Coronary artery (tissue), 2 donors: ENCODE data around the gene FBLN1.
A peak's percentile ranks its signal among the peaks of the same experiment; 100 is the strongest.

Experiments used
- DNase-seq: peaks from one replicate; pipeline ENCODE4 v3.0.0-alpha.2; 2017; ENCODE audit warnings: low spot score
- H3K27ac ChIP-seq, 2 donors: fragments of 200-600 bp; sonication (generic); one replicate each; pipeline ENCODE4 v1.5.1; 2016 to 2019
- H3K4me3 ChIP-seq: fragments of 200-600 bp; sonication (generic); 2 replicates; pipeline ENCODE4 v1.5.1; 2016; ENCODE audit warnings: mild to moderate bottlenecking, moderate library complexity
- TF ChIP-seq, protein P1 (sequence below): fragments of 200-600 bp; sonication (generic); IDR thresholded peaks from one replicate; pipeline ENCODE4 v1.5.1; 2019; ENCODE audit warnings: antibody characterized with exemption

Gene FBLN1

DNA sequence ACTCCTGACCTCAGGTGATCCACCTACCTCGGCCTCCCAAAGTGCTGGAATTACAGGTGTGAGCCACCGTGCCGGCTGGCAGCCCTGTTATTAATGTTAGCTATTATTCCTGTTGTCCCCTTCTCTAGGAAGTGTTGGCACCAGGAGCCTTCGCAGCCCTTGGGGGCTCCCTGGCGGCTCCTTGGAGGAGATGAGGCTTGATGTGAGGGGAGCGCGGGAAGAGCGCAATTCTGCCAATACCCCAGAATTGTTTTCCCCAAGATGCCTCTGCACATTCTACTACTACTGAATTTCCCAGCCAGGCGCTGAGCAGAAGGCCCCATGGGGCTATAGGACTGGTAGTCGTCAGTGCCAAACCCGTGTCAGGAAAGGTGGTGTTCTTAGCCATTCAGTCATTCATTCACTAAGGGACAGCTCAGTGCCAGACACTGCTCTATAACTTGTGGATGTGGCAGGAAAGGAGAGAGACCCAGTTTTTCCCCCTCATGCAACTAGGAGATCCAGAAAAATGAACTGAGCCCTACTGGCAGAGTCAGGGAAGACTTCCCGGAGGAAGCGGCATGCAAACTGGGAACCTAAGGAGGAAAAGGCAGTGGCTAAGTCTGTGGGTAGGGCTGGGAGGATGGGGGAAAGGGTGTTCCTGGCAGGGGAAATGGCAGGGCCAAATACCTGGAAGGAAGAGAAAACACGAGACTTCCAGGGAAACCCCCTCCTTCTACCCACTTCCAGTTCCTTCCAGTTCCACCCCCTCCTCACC, 3.5 kb downstream of the FBLN1 start:
- peak overlapping the region; percentile 78 for H3K4me3 ChIP-seq
- TF ChIP-seq, protein P1, sequence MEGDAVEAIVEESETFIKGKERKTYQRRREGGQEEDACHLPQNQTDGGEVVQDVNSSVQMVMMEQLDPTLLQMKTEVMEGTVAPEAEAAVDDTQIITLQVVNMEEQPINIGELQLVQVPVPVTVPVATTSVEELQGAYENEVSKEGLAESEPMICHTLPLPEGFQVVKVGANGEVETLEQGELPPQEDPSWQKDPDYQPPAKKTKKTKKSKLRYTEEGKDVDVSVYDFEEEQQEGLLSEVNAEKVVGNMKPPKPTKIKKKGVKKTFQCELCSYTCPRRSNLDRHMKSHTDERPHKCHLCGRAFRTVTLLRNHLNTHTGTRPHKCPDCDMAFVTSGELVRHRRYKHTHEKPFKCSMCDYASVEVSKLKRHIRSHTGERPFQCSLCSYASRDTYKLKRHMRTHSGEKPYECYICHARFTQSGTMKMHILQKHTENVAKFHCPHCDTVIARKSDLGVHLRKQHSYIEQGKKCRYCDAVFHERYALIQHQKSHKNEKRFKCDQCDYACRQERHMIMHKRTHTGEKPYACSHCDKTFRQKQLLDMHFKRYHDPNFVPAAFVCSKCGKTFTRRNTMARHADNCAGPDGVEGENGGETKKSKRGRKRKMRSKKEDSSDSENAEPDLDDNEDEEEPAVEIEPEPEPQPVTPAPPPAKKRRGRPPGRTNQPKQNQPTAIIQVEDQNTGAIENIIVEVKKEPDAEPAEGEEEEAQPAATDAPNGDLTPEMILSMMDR: no peak
- H3K27ac ChIP-seq: peak overlapping the region in 1 of 2 donors; percentile 48
- no peak for DNase-seq

DNA sequence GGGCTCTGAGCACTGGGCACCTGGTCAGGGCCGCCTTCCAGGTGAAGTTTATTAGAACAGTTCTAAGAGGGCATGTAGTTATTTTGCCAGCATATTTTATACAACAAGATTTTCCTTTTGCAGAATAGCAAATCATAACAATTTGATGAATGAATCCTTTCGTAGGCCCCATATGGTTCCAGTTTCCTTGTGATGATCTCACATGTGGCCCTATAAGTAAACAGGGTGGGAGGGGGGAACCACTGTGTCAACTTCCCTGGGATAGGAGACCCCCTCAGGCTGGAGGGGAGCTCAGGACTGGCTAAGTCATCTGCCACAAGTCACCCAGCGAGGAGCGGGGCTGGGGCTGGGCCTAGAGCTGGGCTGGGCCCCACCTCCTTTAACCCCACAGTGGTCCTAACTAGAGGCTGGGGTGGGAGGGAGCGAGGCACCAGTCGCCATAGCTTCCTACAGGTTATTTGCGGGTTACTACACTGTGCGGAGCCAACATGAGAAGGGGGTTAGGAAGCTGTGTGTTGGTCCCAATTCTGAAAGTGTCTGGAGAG, 4.2 kb downstream of the FBLN1 start:
- TF ChIP-seq, protein P1: no peak
- DNase-seq: no peak
- peak overlapping the region in 1 of 2 donors; percentile 48 for H3K27ac ChIP-seq
- H3K4me3 ChIP-seq: peak overlapping the region; percentile 78

DNA sequence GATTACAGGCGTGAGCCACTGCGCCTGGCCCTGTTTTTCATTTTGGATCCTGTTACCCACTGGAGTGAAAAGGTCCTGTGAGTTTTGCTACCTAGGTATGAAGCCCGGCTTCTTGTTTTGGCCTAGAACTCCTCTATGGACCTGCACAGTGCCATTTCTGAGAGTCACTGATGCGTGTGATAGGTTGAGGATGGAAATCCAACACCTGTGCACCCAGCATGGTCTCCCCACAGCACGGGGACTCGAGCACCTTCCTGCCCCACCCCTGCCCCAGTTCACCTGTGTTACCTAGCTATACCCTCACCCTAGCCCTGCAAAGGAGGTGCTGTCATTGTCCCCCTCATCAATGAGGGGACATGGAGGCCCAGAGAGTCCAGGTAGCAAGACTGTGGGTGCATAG, 5.1 kb downstream of the FBLN1 start:
- H3K4me3 ChIP-seq: peak overlapping the region; percentile 78
- TF ChIP-seq, protein P1: no peak
- no peak for DNase-seq
- H3K27ac ChIP-seq: no peak overlapping the region

DNA sequence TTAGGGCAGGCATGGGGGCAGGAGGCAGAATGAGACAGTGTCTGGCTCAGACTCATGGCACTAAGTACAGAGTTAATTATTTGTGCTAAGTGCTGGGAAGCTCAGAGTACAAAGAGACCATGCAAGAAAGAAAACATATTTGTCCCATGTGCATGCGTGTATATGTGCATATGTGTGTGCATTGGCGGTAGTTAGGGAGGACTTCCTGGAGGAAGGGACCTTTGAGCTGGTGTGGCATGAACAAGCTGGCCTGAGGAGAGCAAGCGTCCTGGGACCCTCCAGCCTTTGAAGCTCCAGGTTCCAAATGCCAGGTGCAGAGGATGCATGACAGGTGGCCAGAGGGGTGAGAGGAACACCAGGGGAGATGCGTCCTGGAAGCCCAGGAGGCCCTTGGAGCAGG, 6.1 kb downstream of the FBLN1 start:
- DNase-seq: no peak
- Histone ChIP-seq H3K27ac (peak overlapping the region in 1 of 2 donors; percentile 36), H3K4me3 (peak overlapping the region; percentile 2)
- TF ChIP-seq, protein P1: no peak

DNA sequence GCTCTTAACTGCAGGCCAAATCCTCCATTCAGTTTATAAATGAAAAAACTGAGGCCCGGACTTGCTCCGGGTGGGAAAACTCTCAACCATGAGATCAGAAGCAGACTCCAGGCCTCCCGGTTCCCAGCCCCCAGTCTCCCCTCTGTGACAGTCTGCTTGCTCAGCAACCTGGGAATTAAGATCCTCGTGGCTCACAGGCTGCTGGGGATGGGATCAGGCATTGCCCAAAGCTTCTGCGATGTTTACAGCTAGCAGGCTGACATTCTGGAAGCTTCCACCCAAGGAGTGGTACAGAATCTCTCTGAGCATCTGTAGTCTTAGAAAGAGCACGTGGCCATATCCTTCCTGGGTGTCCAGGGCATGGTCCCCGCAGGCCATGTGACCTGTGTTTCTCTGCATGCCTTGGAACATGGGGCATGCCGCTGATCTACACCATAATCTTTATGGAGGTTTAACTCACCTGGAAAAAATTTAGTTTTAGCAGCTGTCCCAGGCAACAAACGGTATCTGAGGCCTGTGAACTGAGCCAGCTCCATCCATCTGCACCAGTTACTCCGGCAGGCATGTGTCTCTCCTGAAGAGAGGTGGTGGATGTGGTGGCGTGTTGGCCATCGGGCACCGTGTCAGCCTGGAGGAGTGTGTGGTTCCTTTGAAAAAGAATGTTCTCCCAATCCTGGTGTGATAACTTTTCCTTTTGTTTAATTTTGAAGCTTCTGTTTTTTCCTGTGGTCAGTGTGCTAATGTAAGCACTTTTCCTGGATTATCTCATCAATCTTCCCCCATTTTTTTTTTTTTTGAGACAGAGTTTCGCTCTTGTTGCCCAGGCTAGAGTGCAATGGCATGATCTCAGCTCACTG, 7.9 kb downstream of the FBLN1 start:
- no peak for DNase-seq
- Histone ChIP-seq H3K27ac (no peak overlapping the region), H3K4me3 (no peak overlapping the region)
- TF ChIP-seq, protein P1: no peak

DNA sequence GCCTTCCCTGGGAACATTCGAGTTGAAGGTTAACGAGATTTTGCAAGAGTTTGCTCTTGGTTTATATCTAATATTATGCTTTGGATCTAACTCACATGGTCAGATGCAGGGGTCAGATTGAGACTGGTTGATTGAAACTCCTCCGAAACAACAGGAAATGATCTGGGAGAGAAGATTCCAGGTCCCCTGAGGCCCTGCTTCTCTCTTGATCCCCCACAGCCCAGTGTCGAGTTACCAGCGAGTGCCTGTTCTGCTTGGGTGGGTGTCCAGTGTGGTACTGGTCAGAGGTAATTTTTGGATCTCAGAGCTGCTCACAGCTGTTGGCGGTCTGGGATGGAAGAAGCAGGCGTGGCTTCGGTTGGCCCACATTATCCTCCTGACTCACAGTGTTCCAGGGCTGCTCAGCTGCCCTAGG, 9.2 kb downstream of the FBLN1 start:
- no peak overlapping the region for H3K4me3 ChIP-seq
- no peak for DNase-seq
- TF ChIP-seq, protein P1: no peak
- peak overlapping the region in 1 of 2 donors; percentile 82 for H3K27ac ChIP-seq
